Sigmoid colon (tissue), 4 donors: ENCODE data around the gene PNO1.

Experiments
- POLR2AphosphoS5 ChIP-seq, 4 donors: sonication (generic); formaldehyde crosslinking; IDR thresholded peaks; one replicate each; pipeline ENCODE4 v1.6.1; 2017; ENCODE audit warnings: antibody characterized with exemption in 4 of 4
- TF ChIP-seq, protein P1 (sequence below), 4 experiments: fragments of 450-650 bp in 3 of 4; fragments of 200-600 bp in 1 of 4; IDR thresholded peaks; one replicate each; pipeline ENCODE4 v1.5.1; 2016 to 2019; ENCODE audit warnings: antibody characterized with exemption in 4 of 4, mild to moderate bottlenecking in 3 of 4, moderate library complexity in 2 of 4

DNA sequence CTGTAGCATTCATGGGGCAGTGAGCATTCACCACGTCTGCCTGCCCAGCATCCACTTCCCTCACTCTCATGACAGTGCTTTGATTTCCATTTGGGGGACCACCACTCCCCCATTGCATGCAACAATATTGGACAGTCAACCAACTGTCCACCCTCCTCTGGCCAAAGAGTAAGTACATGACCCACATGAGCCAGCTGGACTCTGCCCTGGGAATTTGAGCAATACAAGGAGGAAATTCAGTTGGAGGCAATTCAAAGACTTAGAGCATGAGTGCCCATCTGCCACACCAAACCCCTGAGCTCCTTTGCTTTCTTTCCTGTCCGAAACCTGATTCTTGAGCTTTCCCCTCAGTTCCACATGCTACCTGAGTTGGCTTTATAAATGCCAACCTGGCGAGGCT is 41.7 kb upstream of the PNO1 start:
- TF ChIP-seq, protein P1, sequence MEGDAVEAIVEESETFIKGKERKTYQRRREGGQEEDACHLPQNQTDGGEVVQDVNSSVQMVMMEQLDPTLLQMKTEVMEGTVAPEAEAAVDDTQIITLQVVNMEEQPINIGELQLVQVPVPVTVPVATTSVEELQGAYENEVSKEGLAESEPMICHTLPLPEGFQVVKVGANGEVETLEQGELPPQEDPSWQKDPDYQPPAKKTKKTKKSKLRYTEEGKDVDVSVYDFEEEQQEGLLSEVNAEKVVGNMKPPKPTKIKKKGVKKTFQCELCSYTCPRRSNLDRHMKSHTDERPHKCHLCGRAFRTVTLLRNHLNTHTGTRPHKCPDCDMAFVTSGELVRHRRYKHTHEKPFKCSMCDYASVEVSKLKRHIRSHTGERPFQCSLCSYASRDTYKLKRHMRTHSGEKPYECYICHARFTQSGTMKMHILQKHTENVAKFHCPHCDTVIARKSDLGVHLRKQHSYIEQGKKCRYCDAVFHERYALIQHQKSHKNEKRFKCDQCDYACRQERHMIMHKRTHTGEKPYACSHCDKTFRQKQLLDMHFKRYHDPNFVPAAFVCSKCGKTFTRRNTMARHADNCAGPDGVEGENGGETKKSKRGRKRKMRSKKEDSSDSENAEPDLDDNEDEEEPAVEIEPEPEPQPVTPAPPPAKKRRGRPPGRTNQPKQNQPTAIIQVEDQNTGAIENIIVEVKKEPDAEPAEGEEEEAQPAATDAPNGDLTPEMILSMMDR (IDR thresholded peaks at IDR 0.05), result no peak
- no peak for TF ChIP-seq POLR2AphosphoS5 (IDR thresholded peaks at IDR 0.05)
